Measurements from ENCODE around the gene NOTCH3.

NOTCH3 gene

DNA sequence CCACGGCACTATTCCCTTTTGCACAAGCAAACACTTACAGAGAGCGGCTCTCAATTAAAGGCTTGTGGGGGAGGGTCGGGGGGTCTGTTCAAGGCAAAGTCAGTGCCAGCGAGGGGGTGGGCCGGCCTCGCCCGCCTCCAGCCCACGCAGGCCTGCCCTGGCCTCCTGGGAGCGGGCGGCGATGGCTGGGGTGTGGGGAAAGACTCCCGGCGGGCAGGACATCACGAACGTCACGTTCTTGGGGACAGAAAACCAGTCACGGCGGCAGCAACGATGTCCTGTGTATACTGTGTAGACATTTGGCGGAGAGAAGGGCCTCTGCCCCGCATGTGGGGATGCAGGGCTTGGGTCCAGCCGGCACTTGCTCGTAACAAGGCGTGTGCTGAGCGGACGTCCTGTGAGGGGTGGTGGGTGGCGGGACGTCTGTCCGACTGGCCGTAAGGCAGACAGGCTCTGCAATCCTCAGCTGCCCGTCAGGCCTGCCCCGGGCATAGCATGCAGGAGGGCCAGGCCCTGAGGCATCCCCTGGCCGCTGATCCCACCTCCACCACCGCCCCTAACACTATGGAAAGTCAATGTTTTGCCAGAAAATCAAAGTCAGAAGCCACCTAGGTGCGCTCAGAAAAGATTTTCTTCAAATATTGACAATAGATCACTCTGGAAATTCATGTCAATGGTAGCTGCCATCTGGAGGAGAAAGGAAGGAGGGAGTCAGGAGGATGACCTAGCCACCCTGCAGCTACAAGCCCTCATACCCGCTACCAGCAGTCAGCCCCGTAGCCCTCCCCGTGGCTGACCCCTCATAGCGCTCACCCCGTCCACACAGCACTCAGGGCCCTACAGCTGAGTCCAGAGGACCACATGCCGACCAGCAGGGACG lies 37.2 kb upstream of the NOTCH3 start:
- Histone ChIP-seq H3K27ac (peak overlapping the region in 3 of 21 experiments; percentile 10 to 55 (median 24)), H3K4me3 (no peak overlapping the region)

GRCh38 chr19:15236886-15237285 lies 36.1 kb upstream of the NOTCH3 start:
- H3K4me3 ChIP-seq, result no peak overlapping the region
- H3K27ac ChIP-seq, result no peak overlapping the region

DNA sequence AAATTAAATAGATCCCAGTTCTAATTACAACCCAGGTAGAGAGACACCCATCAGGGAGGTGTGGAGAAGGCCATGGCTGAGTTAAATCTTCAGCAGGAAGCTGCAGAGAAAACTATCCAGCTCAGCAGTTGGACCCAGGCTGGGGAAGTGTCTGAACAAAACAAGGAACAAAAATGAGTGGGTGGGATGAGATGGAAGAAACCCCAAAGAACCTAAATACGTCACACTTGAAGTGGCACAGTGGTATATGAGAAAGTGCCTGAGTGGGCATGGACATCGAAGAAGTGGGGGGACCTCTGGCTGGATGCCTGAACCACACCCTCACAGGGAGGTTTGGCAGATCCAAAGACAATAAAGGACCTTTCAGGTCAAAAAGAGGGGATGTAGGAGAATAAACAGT lies 35.0 kb upstream of the NOTCH3 start:
- H3K27ac ChIP-seq, result peak overlapping the region in 2 of 21 experiments; percentile 11 to 19
- no peak overlapping the region for H3K4me3 ChIP-seq

DNA sequence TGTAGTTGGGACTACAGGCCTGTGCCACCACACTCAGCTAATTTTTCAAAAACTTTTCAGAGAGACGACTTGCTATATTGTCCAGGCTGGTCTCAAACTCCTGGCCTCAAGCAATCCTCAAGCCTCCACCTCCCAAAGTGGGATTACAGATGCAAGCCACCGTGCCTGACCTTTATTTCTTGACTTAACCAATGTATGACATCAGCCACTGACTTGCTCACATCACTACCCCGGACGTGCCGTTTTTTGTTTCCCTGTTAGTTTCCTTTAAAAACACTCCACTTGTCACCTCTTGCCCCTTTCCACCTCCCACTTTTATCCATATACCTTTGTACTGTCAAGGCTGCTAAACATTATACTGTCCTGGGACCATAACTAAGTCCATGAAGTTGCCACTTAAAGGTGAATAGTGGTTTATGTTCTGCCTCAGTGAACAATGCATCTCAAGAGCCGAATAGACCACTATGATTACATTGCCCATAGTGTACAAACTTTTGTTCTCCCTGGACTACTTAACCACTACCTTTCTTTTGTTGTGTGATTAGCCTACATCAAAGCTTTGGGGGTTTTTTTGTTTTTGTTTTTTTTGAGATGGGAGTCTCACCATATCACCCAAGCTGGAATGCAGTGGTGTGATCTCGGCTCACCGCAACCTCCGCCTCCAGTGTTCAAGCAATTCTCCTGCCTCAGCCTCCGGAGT lies 33.8 kb upstream of the NOTCH3 start:
- H3K27ac ChIP-seq, result no peak overlapping the region
- H3K4me3 ChIP-seq, result no peak overlapping the region

GRCh38 chr19:15231271-15231670 lies 30.5 kb upstream of the NOTCH3 start:
- peak overlapping the region; percentile 8 to 37 (median 29) for H3K4me3 ChIP-seq
- peak overlapping the region in 20 of 21 experiments; percentile 35 to 83 (median 72) for H3K27ac ChIP-seq

GRCh38 chr19:15227261-15227660 lies 26.5 kb upstream of the NOTCH3 start:
- H3K4me3 ChIP-seq, result no peak overlapping the region
- H3K27ac ChIP-seq, result peak overlapping the region in 1 of 21 experiments; percentile 22

DNA sequence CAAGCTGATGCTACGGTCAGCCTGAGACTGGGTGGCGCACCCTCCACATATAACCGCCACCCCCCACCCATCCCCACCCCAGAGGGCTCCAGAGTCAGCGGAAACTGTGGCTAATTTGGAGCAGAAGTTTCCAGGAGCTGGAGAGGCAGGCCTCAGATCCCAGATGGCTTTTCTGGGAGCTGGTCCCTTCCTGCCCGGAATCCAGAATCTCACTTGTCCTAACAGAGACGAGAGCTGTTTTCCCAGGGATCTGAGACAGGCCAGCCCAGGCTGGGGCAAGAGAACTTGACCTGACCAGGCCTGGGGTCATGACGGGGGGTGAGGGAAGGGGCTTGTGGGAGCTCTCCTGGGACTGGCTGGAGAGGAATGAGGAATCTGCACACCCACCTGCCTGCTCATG lies 25.0 kb upstream of the NOTCH3 start:
- Histone ChIP-seq H3K4me3 (no peak overlapping the region), H3K27ac (peak overlapping the region in 7 of 21 experiments; percentile 0 to 52 (median 22))

DNA sequence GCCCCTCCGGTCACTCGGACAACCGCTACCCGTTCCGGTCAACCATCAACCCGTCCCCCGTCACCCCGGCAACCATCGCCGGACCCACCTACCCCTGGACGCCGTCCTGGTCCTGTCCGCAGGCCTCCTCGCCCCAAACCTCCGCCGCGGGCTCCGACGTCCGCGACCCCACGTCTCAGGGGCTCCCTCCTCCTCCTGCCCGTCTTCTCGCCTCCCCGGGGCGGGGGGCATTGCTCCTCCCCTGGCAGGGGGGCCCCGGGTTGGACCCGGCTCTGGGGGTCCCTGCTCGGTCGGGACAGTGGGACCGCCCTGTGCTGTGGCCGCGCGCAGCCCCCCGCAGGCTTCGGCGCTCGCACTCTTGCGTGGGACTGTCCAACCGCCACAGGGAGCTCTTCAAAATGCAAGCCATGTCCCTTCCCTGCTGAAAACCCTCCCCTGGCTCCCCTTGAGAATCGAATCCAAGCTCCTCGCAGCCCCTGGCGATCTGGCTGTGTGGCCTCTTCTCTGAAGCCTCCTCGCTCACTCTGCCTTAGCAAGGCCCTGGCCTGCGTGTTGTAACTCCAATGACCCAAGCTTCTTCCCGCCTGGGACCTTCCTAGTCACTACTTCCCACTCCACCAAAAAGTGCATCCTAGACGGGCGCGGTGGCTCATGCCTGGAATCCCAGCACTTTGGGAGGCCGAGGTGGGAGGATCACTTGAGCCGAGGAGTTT lies 23.0 kb upstream of the NOTCH3 start:
- H3K4me3 ChIP-seq, result peak overlapping the region; percentile 35 to 60 (median 47)
- H3K27ac ChIP-seq, result peak overlapping the region in 20 of 21 experiments; percentile 33 to 83 (median 66)

DNA sequence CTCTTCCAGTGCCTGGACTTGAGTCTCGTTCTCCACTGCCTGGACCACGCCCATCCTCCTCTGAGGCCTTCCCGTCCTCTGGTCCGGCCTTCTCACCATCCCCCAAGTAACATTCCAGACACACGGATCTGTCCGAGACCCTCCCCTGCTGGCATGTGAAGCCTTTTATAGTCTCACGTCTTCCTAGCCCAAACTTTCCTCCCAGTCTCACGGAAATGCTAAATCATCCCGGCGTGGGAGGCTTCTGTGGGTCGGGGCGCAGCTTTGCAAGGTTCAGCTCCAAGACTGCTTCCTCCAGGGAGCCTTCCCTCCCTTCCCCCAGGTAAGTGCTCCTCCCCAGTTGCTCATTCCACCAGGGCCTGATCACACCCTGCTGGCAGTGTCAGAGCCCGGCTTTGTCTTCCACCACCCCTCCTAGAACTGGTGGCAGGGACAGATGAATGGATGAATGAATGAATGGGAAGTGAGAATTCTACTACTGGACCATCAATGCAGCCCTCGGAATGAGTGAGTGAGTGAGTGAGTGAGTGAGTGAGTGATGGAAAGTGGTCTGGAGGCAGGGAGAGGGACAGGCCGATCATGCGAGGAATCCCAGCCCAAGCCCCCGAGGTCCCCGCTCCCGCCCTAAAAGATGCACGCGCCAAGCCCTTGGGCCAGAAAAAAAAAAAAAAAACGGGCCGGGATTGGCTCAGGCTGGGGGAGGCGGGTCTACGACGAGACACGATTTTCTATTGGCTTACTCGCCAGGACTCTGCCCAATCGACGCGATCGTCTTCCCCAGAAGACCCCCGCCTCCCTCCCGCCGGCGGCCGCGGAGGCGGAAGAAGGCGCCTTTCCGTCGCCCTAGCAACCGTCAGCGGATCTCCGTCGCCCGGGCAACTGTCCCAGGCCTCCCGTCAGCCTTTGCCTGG lies 22.2 kb upstream of the NOTCH3 start:
- H3K27ac ChIP-seq, result peak overlapping the region in 18 of 21 experiments; percentile 10 to 83 (median 66)

GRCh38 chr19:15220833-15221232 lies 20.0 kb upstream of the NOTCH3 start:
- Histone ChIP-seq H3K4me3 (no peak overlapping the region), H3K27ac (no peak overlapping the region)

More for the DNA sequence above, 22.2 kb upstream of the NOTCH3 start:
- peak overlapping the region; percentile 35 to 60 (median 47) for H3K4me3 ChIP-seq

- no peak overlapping the region for H3K27ac ChIP-seq
- no peak overlapping the region for H3K4me3 ChIP-seq
These were observed 17.7 kb upstream of the NOTCH3 start for GRCh38 chr19:15218501-15218900.

DNA sequence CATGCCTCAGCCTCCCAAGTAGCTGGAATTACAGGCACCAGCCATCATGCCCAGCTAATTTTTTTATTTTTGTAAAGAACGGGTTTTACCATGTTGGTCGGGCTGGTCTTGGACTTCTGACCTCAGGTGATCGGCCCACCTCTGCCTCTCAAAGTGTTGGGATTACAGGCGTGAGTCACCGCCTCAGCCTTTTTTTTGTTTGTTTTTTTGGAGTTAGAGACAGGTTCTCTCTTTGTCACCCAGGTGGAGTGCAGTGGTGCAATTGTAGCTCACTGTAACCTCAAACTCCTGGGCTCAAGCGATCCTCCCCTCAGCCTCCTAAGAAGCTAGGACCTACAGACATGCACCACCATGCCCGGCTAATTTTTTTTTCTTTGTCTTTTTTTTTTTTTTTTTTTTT lies 15.6 kb upstream of the NOTCH3 start:
- Histone ChIP-seq H3K27ac (no peak overlapping the region), H3K4me3 (no peak overlapping the region)

GRCh38 chr19:15213715-15214381 lies 13.1 kb upstream of the NOTCH3 start:
- Histone ChIP-seq H3K4me3 (no peak overlapping the region), H3K27ac (peak overlapping the region in 1 of 21 experiments; percentile 24)

GRCh38 chr19:15212711-15213110 lies 11.9 kb upstream of the NOTCH3 start:
- Histone ChIP-seq H3K4me3 (no peak overlapping the region), H3K27ac (no peak overlapping the region)

DNA sequence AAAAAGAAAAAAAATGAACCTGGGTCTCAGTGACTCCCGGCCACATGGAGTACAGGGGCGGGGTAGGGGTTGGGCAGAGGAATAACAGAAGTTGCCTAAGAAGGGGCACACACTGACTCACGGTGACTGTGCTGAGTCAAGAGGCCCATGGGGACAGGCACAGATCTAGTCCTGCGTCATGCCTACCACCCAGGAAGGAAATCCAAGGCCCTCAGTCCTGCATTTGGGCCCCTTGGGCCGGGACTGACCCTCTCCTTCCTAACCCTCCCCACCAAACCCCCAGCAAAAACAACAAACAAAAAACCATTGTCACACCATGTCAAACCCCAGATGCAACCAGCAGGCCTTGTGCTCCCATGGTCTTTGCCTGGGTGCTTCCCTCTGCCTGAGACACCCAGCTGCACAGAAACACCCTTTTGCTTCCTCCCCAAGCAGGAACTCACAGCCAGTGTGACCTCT lies 9.6 kb upstream of the NOTCH3 start:
- peak overlapping the region in 8 of 21 experiments; percentile 3 to 69 (median 38) for H3K27ac ChIP-seq
- H3K4me3 ChIP-seq, result no peak overlapping the region

- Histone ChIP-seq H3K27ac (peak overlapping the region in 5 of 21 experiments; percentile 24 to 96 (median 93)), H3K4me3 (peak overlapping the region in 4 of 7 experiments; percentile 53 to 65 (median 55))
These were observed 704 bp upstream of the NOTCH3 start for GRCh38 chr19:15201374-15202023.

DNA sequence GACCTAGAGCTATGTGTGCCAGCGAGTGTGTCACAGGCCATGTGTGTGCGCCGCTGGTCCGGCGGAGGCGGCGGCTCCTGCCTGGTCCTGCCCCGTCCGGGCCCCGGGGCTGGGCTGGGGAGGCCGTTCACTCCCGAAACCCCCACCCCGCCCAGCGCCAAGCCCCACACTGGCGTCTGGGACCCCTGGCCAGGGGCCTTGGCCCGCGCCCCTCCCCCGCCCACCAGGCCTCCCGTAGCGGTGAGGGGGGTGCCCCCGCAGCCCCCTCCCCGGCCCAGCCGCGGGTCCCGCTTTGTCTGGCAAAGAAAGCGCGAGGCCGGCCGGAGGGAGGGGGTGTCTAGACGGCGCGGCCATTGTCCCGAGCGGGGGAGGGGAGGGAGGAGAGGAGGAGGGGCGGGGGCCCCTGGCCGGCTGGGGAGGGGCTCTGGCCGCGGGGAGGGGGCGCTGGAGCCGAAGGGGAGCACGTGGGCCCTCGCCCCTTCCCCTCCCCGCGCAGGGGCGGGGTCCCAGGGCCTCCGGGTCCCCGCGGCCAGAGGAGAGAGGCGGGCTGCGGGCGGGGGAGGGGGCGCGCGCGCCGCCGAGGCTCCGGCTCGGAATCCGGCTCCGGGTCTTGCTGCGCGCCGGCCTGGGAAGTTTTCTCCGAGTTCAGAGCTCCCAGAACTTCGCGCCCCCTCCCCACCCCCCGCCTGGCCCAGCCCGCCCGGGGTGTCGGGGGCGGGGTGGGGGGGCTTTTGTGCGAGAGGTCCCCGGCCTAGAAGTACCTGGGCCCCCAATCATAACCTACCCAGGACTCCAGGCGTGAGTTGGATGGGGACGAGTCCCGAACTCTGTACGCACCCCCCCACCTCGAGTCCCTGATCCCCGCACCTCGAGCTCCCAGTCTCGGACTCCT lies 888 bp downstream of the NOTCH3 start:
- Histone ChIP-seq H3K27ac (peak overlapping the region; percentile 69 to 99 (median 90)), H3K4me3 (peak overlapping the region; percentile 40 to 65 (median 56))

All from skin epidermis (tissue), 12 donors.